Measurements from ENCODE around the gene MEGF6.
A peak's percentile ranks its signal among the peaks of the same experiment; 100 is the strongest.

Gene MEGF6

GRCh38 chr1:3505161-3505560 is 106.1 kb downstream of the MEGF6 start:
- TF ChIP-seq POLR2AphosphoS5 (IDR thresholded peaks at IDR 0.05; ENCODE audit: low read depth, low read length) (no peak), TAF1 (IDR thresholded peaks at IDR 0.05; ENCODE audit: borderline replicate concordance, low read depth, low read length) (no peak), POLR2A (IDR thresholded peaks at IDR 0.05; ENCODE audit: low read depth, low read length) (no peak)
- no peak for FAIRE-seq
- DNase-seq (ENCODE audit: insufficient read length): no peak

DNA sequence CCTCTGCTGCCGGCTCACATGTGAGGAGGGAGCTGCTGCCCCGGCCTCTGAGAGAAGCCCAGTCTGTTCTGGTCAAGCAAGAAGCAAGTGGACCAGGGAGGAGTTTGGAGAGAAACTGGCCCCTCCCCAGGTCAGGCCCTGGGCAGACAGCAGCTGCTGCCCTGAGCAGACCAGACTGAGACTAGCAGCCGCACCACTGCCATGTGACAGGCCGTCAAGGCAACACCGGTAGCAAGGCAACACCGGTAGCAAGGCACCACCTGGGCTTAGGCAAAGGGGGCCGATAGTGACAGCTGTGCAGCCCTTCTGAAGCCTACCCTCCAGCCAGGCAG is 106.5 kb downstream of the MEGF6 start:
- no peak for DNase-seq (ENCODE audit: insufficient read length)
- TF ChIP-seq POLR2AphosphoS5 (IDR thresholded peaks at IDR 0.05; ENCODE audit: low read depth, low read length) (no peak), TAF1 (IDR thresholded peaks at IDR 0.05; ENCODE audit: borderline replicate concordance, low read depth, low read length) (no peak), POLR2A (IDR thresholded peaks at IDR 0.05; ENCODE audit: low read depth, low read length) (no peak)
- no peak for FAIRE-seq

GRCh38 chr1:3504151-3504821 is 107.0 kb downstream of the MEGF6 start:
- no peak for FAIRE-seq
- TF ChIP-seq POLR2AphosphoS5 (IDR thresholded peaks at IDR 0.05; ENCODE audit: low read depth, low read length) (no peak), POLR2A (IDR thresholded peaks at IDR 0.05; ENCODE audit: low read depth, low read length) (no peak), TAF1 (IDR thresholded peaks at IDR 0.05; ENCODE audit: borderline replicate concordance, low read depth, low read length) (no peak)
- DNase-seq (ENCODE audit: insufficient read length): no peak

DNA sequence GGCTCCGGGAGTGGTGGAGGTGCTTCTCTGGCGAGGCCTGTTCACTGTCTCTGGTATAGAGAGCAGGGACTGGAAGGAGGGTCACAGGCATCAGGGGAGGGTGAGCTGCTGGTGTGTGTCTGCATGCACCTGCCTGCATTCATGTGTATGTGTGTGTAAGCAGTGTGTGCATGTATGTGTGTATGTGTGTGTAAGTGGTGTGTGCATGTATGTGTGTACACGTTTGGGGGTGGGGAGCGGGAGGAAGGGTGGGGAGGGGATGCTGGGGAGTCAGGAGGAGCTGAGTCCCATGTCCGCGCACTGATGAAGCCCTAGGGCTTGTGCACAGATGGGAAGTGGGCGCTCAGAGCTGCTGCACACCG is 107.8 kb downstream of the MEGF6 start:
- FAIRE-seq: no peak
- DNase-seq (ENCODE audit: insufficient read length): no peak
- TF ChIP-seq POLR2A (IDR thresholded peaks at IDR 0.05; ENCODE audit: low read depth, low read length) (no peak), TAF1 (IDR thresholded peaks at IDR 0.05; ENCODE audit: borderline replicate concordance, low read depth, low read length) (no peak), POLR2AphosphoS5 (IDR thresholded peaks at IDR 0.05; ENCODE audit: low read depth, low read length) (no peak)

GRCh38 chr1:3502641-3503524 is 108.4 kb downstream of the MEGF6 start:
- TF ChIP-seq POLR2A (IDR thresholded peaks at IDR 0.05; ENCODE audit: low read depth, low read length) (no peak), POLR2AphosphoS5 (IDR thresholded peaks at IDR 0.05; ENCODE audit: low read depth, low read length) (no peak), TAF1 (IDR thresholded peaks at IDR 0.05; ENCODE audit: borderline replicate concordance, low read depth, low read length) (no peak)
- DNase-seq (ENCODE audit: insufficient read length) (no peak), FAIRE-seq (no peak)

- FAIRE-seq: no peak
- DNase-seq (ENCODE audit: insufficient read length): peak; percentile 82
- TF ChIP-seq POLR2A (IDR thresholded peaks at IDR 0.05; ENCODE audit: low read depth, low read length): no peak
These were observed 109.3 kb downstream of the MEGF6 start for GRCh38 chr1:3501856-3502640.

DNA sequence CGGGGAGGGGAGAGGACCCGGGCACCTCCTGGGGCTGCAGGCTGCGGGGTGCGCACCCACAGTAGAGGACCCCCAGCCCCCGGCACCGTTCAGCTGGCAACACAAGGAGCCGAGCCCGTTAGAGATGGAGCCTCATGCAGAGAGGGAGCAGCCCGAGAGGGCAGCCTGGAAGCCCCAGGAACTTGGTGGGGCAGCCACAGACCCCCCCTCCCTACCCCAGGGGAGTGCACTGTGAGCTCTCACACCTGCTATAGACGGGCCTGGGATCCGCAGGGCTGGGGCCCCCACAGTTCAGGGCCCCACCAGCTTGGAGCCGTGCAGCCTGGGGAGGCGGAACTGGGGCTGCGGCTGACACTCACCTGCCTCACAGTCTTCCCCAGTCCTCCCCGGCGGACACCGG is 109.9 kb downstream of the MEGF6 start:
- DNase-seq (ENCODE audit: insufficient read length): no peak
- TF ChIP-seq POLR2AphosphoS5 (IDR thresholded peaks at IDR 0.05; ENCODE audit: low read depth, low read length): no peak
- TF ChIP-seq POLR2A (IDR thresholded peaks at IDR 0.05; ENCODE audit: low read depth, low read length): no peak
- no peak for TF ChIP-seq TAF1 (IDR thresholded peaks at IDR 0.05; ENCODE audit: borderline replicate concordance, low read depth, low read length)
- no peak for FAIRE-seq

DNA sequence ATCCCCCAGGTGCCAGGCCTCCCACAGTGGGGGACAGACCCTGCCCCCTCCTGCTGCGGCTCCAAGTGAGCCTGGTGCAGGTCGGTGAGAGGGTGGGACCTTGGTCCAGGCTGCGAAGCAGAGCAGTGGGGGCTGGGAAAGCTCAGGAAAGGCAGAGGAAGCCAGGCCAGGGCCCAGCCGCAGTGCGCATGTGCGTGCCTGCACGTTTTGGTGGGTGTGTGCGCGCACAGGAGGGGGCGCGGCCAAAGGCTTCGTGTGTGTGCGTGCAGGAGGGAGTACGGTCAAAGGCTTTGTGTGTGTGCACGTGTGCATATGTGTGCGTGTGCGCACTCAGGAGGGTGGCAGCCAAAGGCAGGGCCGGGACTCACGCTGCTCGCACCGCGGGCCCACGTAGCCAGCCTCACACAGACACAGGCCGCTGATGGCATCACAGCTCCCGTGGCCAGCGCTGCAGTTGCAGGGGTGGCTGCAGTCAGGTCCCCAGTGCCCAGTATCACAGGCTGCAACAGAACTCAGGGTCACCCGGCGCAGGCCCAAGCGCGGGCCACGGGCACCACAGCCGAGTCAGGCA is 111.0 kb downstream of the MEGF6 start:
- DNase-seq (ENCODE audit: insufficient read length) (no peak), FAIRE-seq (no peak)
- TF ChIP-seq POLR2AphosphoS5 (IDR thresholded peaks at IDR 0.05; ENCODE audit: low read depth, low read length): no peak
- no peak for TF ChIP-seq TAF1 (IDR thresholded peaks at IDR 0.05; ENCODE audit: borderline replicate concordance, low read depth, low read length)
- TF ChIP-seq POLR2A (IDR thresholded peaks at IDR 0.05; ENCODE audit: low read depth, low read length): no peak

DNA sequence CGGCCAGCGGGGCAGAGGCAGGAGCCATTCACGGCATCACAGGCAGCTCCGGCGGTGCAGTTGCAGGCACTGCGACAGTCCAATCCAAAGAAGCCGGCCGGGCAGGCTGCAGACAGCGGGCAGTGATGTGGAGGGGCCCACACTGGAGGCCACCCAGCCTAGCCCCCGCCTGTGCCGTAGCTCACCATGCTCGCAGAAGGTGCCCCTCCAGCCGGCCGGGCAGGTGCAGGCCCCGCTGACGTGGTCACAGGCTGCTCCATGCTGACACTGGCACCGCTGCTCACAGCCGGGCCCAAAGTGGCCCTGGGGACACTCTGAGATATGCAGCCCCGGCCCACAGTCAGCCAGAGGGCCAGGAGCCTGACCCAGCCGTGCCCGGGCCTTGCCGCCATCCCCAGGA is 111.7 kb downstream of the MEGF6 start:
- FAIRE-seq: no peak

GRCh38 chr1:3498986-3499385 is 112.3 kb downstream of the MEGF6 start:
- FAIRE-seq (no peak), DNase-seq (ENCODE audit: insufficient read length) (no peak)
- no peak for TF ChIP-seq POLR2A (IDR thresholded peaks at IDR 0.05; ENCODE audit: low read depth, low read length)
- no peak for TF ChIP-seq TAF1 (IDR thresholded peaks at IDR 0.05; ENCODE audit: borderline replicate concordance, low read depth, low read length)
- no peak for TF ChIP-seq POLR2AphosphoS5 (IDR thresholded peaks at IDR 0.05; ENCODE audit: low read depth, low read length)

More for the DNA sequence above, 111.7 kb downstream of the MEGF6 start:
- TF ChIP-seq TAF1 (IDR thresholded peaks at IDR 0.05; ENCODE audit: borderline replicate concordance, low read depth, low read length) (no peak), POLR2A (IDR thresholded peaks at IDR 0.05; ENCODE audit: low read depth, low read length) (no peak), POLR2AphosphoS5 (IDR thresholded peaks at IDR 0.05; ENCODE audit: low read depth, low read length) (no peak)
- no peak for DNase-seq (ENCODE audit: insufficient read length)

DNA sequence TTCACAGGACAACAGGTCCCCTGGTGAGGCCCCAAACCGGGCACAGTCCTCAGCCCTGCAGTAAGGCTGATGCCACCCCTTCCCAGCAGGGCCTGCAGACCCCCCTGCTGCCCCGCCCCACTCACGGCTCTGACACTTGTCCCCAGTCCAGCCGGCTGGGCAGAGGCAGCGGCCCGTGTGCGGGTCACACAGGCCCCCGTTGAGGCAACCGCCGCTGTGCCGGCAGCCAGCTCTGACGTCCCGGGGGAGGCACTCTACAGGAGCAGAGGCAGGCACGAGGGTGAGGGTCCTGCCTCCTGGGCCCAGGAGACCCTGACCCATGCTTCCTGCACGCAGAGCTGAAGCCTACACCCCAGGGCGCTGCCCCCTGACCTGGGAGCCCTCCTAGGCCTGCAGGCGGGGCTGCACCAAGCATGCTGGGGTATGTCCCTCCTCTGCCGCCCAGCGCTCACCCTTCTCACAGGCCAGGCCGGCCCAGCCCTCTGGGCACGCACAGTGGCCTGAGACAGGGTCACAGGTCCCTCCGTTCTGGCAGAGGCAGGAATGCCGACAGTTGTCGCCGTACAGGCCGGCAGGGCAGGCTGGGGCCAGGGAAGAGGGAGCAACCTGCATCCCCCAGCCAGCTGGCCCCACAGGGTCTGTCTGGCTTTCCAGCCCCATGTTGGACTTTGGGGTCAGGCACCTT is 112.9 kb downstream of the MEGF6 start:
- no peak for DNase-seq (ENCODE audit: insufficient read length)
- TF ChIP-seq TAF1 (IDR thresholded peaks at IDR 0.05; ENCODE audit: borderline replicate concordance, low read depth, low read length): no peak
- TF ChIP-seq POLR2AphosphoS5 (IDR thresholded peaks at IDR 0.05; ENCODE audit: low read depth, low read length): no peak
- no peak for TF ChIP-seq POLR2A (IDR thresholded peaks at IDR 0.05; ENCODE audit: low read depth, low read length)
- no peak for FAIRE-seq
